Mucosa of descending colon (tissue), 3 donors: ENCODE data around the gene MTF2. TPM values are rescaled to one million over a fixed set of nuclear protein-coding genes. Genes with fewer than 3 reads are reported as not detected.

Source experiments
- ATAC-seq: fragments of 200-7000 bp; cut with Tn5 transposase; one replicate; pipeline ENCODE4 v1.9.1; 2020; ENCODE audit warnings: mild to moderate bottlenecking, moderate library complexity
- DNase-seq, 3 donors: peaks; one replicate each; pipeline ENCODE4 v3.0.0-alpha.2; 2020
- H3K36me3 ChIP-seq: fragments of 200-600 bp; one replicate; pipeline ENCODE4 v1.8.0; 2021; ENCODE audit warnings: low read depth, mild to moderate bottlenecking
- H3K4me1 ChIP-seq: fragments of 200-600 bp; one replicate; pipeline ENCODE4 v1.8.0; 2021; ENCODE audit warnings: low read depth, mild to moderate bottlenecking
- H3K4me3 ChIP-seq: fragments of 200-600 bp; one replicate; pipeline ENCODE4 v1.8.0; 2021; ENCODE audit warnings: mild to moderate bottlenecking
- H3K9me3 ChIP-seq: fragments of 200-600 bp; one replicate; pipeline ENCODE4 v1.8.0; 2021; ENCODE audit warnings: mild to moderate bottlenecking
- intact Hi-C, 2 donors: fragments of 100-400 bp; cut with DNase I in 1 of 2; cut with micrococcal nuclease in 1 of 2; formaldehyde crosslinking; loops; one replicate each; pipeline versions ENCODE4 v1.11.0 to v1.11.1; 2022; cut with DNase I, micrococcal nuclease
- total RNA-seq, 3 donors: library from RNA; stranded (reverse); fragmentation: NEBNext Ultra II Directional in 2 of 3; extraction: Animal tissue kit (Norgen Biotek cat#: 25700) in 2 of 3; gene quantifications; one replicate each; pipeline versions ENCODE4 v1.2.1 to v1.2.4, GENCODE V29; 2021 to 2023
- TF ChIP-seq, protein P1 (sequence below): fragments of 200-600 bp; IDR thresholded peaks from one replicate; pipeline ENCODE4 v1.8.0; 2022; ENCODE audit warnings: antibody characterized with exemption, mild to moderate bottlenecking
- donor health status: DM: no; HTN: no; CAD: no; lungs with moderate emphysema.
- donor health status: DM: no; HTN: no; CAD: no.
- donor health status: DM: no; HTN: yes; CAD: no.

The MTF2 gene
- total RNA-seq, 3 donors from 2014 or later, result 22.5 to 32.1 (median 23.6) TPM

DNA sequence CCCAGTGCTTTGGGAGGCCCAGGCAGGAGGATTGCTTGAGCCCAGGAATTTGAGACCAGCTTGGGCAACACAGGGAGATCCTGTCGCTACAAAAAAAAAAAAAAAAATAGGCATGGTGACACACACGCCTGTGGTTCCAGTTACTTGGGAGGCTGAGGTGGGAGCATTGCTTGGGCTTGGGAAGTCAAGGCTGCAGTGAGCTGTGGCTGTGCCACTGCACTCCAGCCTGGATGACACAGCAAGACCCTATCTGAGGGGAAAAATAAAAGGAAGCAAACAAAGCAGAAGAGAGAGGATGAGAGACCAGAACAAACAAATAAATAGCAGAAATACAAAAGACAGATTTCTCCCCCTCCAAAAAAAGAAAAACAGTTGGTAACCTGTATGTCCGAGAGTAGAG is 34.0 kb downstream of the MTF2 start:
- ATAC-seq, result no peak
- TF ChIP-seq, protein P1, sequence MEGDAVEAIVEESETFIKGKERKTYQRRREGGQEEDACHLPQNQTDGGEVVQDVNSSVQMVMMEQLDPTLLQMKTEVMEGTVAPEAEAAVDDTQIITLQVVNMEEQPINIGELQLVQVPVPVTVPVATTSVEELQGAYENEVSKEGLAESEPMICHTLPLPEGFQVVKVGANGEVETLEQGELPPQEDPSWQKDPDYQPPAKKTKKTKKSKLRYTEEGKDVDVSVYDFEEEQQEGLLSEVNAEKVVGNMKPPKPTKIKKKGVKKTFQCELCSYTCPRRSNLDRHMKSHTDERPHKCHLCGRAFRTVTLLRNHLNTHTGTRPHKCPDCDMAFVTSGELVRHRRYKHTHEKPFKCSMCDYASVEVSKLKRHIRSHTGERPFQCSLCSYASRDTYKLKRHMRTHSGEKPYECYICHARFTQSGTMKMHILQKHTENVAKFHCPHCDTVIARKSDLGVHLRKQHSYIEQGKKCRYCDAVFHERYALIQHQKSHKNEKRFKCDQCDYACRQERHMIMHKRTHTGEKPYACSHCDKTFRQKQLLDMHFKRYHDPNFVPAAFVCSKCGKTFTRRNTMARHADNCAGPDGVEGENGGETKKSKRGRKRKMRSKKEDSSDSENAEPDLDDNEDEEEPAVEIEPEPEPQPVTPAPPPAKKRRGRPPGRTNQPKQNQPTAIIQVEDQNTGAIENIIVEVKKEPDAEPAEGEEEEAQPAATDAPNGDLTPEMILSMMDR, result no peak
- no peaks in the 10 kb centered on the region for H3K36me3 ChIP-seq
- no peaks in the 10 kb centered on the region for H3K9me3 ChIP-seq
- intact Hi-C loops, result no loop called here
- H3K4me1 ChIP-seq, result peaks cover 3% of the 10 kb centered on the region
- no peak overlapping the region for H3K4me3 ChIP-seq
- DNase-seq, result no peak

DNA sequence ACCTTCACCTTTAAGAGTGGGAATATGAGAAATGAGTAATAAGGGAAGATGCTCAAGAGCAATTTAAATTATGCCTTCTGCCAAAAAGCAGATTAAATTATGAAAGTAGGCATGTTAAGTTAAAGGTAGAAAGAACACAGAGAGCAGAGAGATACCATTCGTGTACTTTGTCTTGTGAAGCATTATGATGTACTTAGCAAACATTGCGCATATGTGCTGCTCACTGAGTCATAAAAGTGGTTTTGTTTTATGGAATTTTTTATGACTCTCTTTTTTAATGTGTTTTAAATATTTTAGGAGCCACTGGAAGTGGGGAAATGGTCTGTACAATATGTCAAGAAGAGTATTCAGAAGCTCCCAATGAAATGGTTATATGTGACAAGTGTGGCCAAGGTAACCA is 35.3 kb downstream of the MTF2 start:
- no peak overlapping the region for H3K4me3 ChIP-seq
- TF ChIP-seq, protein P1, result no peak
- ATAC-seq, result peak; percentile 92
- no peak for DNase-seq
- no peaks in the 10 kb centered on the region for H3K9me3 ChIP-seq
- no peaks in the 10 kb centered on the region for H3K36me3 ChIP-seq
- peaks cover 3% of the 10 kb centered on the region for H3K4me1 ChIP-seq
- intact Hi-C loops, result no loop called here

DNA sequence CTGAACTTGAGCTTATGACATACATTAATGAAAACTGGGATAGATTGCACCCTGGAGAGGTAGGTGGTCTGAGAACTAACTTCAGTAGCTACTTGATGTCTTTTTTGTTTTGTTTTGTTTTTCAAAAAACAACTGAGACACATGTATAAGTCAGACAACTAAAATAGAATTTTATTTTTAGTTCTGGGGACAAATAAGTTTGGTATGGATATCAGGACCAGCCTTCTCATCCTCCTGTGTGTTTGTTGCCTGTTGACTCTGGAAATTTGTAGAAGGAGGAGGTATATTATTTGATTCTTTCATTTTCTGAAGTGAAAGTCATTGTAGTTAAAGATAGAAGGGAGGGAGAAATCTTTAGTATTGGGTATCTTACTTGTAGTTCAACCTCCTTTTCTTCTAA is 41.5 kb downstream of the MTF2 start:
- TF ChIP-seq, protein P1, result no peak
- H3K9me3 ChIP-seq, result no peaks in the 10 kb centered on the region
- no peak for ATAC-seq
- no peak for DNase-seq
- H3K36me3 ChIP-seq, result no peaks in the 10 kb centered on the region
- H3K4me3 ChIP-seq, result no peak overlapping the region
- peaks cover 3% of the 10 kb centered on the region for H3K4me1 ChIP-seq
- intact Hi-C loops, result no loop called here

DNA sequence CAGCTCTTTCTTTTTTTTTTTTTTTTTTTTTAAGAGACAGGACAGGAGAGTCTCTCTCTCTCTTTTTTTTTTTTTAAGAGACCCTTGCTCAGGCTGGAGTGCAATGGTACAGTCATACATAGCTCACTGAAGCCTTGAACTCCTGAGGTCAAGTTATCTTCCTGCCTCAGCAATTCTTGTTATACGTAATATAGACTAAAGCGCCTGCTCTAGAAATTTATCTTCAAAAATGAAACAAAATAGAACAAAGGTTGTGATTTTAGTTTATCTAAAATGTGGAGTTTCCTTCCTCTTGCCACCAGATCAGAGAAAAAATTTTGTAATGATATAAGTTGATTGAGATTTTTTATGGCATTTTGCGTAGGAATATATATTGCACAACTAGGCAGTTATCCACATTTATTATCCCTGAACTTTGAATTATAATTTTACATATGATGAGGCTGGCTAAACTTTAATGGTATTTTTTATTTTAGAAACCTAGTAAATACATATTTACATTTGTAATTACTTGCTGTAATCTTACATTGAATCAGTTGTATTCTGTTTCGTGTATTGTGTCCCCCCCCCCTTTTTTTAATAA is 44.2 kb downstream of the MTF2 start:
- no peak for DNase-seq
- Histone ChIP-seq H3K9me3 (no peaks in the 10 kb centered on the region), H3K4me3 (no peak overlapping the region), H3K36me3 (no peaks in the 10 kb centered on the region), H3K4me1 (peaks cover 3% of the 10 kb centered on the region)
- TF ChIP-seq, protein P1, result no peak
- peak; percentile 78 for ATAC-seq
- intact Hi-C loops, result no loop called here

DNA sequence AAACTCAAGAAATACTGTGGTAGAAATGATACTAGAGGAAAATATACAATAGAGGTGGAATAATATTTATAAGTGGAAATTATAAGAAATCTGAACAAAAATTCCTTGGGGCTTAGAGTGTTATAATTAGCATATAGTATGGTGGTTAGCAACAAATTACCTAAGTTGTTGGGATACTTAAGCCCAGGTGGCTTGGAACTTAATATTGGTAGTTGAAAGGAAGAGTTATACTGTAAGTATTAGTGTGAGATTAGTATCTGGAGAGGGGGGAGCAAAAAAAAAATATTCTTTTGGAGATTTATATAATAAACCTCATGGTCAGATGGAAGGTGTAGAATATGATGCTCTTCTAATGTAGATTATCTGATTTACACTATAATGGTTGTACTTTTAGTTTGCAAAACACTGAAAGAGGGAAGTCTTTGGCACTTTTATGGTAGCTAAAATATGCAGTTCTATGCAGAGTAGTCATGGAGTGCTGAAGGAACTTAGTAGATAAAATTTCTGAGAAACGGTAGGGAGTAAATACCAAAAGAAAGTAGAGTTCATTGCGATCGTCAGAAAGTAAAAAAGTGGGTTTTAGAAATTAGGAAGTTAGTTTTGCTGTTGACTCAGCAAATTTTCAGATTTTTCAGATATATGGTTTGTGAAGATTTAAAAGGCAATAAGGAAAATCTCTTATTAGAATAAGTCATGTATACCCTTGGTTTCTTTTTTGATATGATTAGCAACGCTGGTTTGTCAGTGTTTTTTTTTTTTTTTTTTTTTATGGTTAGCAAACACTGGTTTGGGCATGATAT is 45.7 kb downstream of the MTF2 start:
- Histone ChIP-seq H3K36me3 (no peaks in the 10 kb centered on the region), H3K4me3 (no peak overlapping the region), H3K4me1 (peaks cover 3% of the 10 kb centered on the region), H3K9me3 (no peaks in the 10 kb centered on the region)
- ATAC-seq, result no peak
- intact Hi-C loops, result no loop called here
- DNase-seq, result no peak
- TF ChIP-seq, protein P1, result no peak
